ENCODE measurements around the gene STAM.

The STAM gene

DNA sequence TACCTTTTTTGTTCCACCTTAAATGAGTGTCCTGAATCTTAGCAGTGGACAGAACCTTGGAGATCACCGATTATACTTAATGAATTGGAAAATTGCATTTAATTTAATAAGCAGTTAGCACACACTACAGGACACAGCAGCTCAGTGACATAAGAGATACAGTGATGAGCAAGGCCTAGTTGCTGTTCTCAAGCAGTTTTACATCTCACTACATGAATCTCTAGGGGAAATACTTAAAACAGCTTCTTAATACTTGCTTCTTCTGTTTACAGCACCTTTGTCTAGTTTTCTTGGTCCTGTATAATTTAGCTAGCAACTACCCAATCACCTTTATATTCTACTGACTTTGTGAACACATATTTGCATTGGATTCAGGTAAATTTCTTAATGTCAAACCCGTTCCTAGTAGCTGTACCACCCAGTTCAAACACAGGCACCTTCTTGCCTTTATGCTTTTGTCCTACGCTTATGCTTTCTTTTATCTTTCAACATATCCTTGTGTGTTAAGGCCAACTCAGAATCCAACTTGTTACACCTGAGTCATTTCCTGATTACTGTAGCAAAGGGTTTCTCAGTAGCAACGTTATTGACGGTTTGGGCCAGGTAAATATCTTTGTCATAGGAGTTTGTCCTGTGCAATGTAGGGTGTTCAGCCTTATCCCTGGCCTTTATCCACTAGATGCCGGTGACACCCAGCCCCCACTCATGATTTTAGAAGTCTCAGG lies 1.8 kb downstream of the STAM start:
- peak; percentile 9 for FAIRE-seq

DNA sequence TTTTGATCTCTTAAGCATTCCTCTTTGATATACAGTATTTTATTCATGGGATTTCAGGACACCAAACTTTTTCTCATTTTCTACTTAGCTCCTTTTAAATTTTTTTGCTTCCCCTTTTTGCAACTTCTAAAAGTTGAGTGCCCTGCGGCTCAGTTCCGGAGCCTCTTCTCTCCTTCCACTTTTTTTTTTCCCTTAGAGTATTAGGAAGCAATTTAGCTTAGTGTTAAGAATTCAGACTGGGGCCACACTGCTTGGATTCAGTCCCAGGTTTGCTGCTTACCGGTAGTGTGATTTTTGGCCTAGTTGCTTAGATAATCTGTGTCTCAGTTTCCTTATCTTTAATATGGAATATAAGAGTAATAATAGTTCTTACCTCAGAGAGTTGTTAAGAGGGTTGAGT lies 3.4 kb downstream of the STAM start:
- DNase-seq (ENCODE audit: extremely low spot score, insufficient read length, low read depth) (no peak), FAIRE-seq (no peak)

More for the DNA sequence above, 1.8 kb downstream of the STAM start:
- DNase-seq (ENCODE audit: extremely low spot score, insufficient read length, low read depth), result no peak

DNA sequence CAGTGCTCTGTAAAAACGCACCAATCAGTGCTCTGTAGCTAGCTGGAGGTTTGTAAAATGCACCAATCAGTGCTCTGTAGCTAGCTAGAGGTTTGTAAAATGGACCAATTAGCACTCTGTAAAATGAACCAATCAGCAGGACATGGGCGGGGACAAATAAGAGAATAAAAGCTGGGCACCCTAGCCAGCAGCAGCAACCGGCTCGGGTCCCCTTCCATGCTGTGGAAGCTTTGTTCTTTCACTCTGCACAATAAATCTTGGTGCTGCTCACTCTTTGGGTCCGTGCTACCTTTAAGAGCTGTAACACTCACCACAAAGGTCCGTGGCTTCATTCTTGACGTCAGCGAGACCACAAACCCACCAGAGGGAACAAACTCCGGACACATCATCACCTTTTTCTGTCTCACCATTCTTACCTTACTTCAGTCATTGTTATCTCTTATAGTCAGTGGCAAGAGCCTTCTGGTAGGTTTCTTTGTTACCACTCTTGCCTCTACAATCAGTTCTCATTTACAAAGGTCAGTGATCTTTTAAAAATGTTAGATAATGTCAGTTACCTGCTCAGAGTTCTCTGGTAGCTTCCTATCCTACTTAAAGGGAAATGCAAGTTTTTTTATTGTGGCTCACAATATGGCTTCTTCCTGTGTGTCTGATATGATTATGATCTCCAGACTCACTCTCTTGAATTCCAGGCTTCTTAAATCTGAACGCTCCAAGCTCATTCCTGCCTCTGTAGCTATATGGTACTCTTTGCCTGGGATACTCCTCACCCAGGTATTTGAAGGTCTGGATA lies 4.5 kb downstream of the STAM start:
- FAIRE-seq, result peak; percentile 33

DNA sequence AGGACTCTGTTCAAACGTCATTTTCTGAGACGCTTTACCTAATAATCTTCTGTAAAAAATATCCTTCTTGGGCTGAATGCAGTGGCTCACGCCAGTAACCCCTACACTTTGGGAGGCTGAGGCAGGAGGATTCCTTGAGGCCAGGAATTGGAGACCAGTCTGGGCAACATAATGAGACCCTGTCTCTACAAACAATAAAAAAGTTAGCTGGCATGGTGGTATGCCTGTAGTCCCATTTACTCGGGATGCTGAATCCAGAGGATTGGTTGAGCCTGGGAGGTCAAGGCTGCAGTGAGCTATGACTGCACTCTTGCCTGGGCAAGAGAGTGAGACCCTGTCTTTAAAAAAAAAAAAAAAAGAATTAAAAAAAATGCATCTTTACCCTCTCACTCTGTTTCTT lies 5.1 kb downstream of the STAM start:
- no peak for DNase-seq (ENCODE audit: extremely low spot score, insufficient read length, low read depth)
- no peak for FAIRE-seq

More for the DNA sequence above, 4.5 kb downstream of the STAM start:
- DNase-seq (ENCODE audit: extremely low spot score, insufficient read length, low read depth), result no peak

DNA sequence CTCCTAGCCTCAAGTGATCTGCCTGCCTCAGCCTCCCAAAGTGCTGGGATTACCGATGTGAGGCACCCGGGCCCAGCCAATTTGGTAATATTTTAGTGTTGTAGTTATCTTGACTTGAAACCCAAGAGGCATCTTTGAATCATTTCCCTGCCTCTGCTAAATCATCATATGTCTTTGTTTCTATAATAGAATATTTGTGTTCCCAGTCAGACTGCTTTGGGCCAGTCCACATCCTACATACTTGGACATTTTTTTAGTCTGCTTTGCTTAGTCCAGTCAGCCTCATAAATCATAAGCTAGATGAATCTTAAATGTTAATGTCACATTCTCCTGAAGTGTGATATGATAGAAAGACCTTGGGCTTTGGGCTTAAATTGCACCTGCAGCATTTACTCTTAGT lies 5.9 kb downstream of the STAM start:
- DNase-seq (ENCODE audit: extremely low spot score, insufficient read length, low read depth), result no peak
- no peak for FAIRE-seq

DNA sequence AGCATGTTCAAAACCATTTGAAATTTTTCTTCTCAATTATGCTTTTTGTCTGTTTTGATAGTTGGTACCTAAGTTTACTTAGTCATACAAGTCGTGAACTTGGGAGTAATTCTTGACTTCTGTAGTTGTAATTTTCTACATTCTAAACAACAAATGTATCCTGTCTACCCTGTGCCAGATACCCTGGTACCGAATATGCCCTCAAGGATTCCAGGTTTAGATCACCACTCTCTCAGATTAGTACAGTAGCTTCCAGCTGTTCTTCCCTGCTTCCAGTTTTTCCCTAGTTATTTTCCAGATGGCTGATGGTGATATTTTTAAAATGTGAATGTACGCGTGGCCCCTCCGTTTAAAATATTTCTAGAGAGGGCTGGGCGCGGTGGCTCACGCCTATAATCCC lies 6.5 kb downstream of the STAM start:
- FAIRE-seq, result no peak
- DNase-seq (ENCODE audit: extremely low spot score, insufficient read length, low read depth), result no peak

DNA sequence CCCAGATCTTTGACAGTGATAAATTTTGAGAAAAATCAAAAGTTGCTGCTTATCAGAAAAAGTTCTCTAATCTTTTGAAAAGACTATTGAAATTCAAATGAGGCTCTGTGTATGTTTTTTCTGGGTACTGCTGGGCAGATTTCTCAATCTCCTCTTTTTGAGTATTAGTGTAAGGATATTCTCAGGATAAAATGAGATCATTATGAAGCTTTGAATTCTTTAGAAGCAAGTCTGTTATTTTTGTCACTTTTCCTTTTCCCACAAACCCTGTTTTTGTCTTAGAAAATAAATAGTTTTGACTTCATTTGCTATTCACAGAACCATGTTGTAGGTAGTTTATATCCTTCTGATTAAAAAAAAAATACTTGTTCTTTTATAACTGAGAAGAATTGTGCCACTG lies 7.9 kb downstream of the STAM start:
- FAIRE-seq (no peak), DNase-seq (ENCODE audit: extremely low spot score, insufficient read length, low read depth) (no peak)

DNA sequence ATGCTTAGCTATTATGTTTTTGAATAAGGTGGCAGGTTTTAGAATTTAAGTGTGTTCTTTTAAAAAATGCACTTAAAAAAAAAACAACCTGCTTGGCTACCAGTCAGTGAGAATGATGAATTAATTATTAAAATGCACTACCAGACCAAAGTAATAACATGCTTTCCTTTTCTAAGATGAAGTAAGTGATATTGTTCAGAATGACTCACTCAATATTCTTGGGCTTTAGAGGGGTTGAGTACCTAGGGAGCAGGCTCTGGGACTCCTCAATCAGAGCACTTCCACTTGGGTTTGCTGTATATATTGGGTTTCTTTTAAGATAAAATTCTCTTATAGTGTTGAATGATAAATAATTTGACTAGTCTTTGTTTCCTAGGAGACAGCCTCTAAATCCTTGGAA lies 8.6 kb downstream of the STAM start:
- FAIRE-seq (no peak), DNase-seq (ENCODE audit: extremely low spot score, insufficient read length, low read depth) (no peak)

DNA sequence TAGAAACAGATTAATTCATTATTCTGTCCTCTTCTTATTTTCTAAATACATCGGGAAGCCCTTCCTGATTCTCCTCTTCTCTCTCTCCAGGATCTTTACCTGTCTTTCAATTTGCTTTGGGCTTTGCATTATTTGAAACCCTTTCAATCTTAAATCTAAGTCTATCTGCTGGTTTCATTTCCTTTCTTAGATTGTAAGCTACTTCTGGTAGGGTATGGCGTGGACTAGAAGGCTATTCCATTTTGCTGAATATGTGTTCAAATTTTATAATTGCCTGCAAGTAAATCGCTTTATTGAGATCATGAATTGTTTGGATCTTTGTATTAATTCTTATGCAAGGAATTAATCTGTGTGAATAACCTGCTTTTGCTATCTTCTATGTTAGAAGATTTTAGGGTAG lies 11.1 kb downstream of the STAM start:
- FAIRE-seq (peak; percentile 47), DNase-seq (ENCODE audit: extremely low spot score, insufficient read length, low read depth) (no peak)

DNA sequence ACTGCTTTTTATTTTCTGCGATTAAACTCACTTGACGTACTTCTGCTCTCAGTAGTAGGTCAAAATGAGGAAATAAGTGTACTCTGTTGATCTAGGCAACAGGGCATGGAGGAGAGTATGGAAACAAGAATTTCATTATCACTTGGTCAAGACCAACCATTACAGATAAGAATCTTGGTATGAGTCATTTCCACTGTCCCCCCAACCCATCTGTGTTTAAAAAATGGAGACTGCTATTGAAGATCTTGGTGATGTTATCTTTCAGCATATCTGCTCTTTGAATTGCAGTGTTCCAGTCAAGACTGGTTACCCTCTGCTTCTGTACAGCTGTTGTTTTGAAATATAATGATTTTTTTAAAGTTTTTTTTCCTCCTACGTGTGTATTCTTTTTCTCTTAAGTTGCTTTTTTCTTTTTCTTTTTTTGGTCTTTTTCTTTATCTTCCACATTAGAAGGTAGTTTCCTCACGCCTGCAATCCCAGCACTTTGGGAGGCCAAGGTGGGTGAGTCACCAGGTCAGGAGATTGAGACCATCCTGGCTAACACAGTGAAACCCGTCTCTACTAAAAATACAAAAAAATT lies 11.7 kb downstream of the STAM start:
- peak; percentile 88 for FAIRE-seq
- no peak for DNase-seq (ENCODE audit: extremely low spot score, insufficient read length, low read depth)

DNA sequence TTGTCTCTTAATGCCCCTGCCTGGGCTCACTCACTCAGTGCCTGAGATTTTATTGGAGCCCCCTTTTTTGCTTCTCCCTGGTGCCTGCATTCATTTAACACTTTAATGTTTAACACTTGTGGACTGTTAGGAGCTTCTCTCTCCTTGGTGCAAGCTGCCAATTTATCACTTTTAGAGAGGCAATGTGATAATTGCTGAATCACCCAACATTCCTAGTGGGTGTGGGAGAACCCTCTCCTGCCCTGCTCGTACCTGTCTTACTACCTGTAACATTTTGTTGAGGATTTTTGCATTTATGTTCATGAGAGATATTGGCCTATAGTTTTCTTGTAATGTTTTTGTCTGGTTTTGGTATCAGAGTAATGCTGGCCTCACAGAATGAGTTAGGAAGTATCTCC lies 13.2 kb downstream of the STAM start:
- peak; percentile 18 for FAIRE-seq
- DNase-seq (ENCODE audit: extremely low spot score, insufficient read length, low read depth), result no peak

DNA sequence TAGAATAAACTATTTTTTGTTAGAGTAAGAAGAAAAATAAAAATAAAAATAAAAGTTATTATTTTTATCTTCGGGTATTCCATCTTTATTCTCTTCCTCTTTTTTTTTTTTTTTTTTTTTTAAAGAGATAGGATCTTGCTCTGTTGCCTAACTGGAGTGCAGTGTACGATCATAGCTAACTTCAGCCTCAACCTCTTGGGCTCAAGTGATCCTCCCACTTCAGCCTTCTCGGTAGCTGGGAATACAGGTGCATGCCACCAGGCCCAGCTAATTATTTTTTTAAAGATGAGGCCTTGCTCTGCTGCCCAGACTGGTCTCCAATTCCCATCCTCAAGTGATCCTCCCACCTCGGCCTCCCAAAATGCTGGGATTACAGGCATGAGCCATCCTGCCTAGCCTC lies 15.4 kb downstream of the STAM start:
- no peak for FAIRE-seq

DNA sequence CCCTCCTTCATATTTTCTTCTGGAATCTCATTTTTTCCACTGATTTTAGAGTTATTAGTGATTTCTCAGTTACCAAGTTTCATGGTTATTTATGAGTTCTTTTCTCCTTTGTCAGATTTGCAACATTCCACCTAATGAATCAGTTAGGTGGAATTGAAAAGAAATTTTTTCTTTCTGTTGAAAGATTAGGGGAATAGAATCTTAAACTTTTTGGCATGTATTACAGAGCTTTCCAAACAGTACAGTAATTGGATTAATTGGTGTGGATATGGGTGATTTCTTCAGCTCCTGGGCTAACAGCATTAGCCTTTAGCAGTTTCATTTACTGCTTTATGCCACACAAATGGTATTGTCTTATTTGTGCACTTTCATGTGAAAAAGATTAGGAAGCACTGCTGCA lies 17.0 kb downstream of the STAM start:
- no peak for FAIRE-seq
- DNase-seq (ENCODE audit: extremely low spot score, insufficient read length, low read depth), result no peak

More for the DNA sequence above, 15.4 kb downstream of the STAM start:
- no peak for DNase-seq (ENCODE audit: extremely low spot score, insufficient read length, low read depth)

DNA sequence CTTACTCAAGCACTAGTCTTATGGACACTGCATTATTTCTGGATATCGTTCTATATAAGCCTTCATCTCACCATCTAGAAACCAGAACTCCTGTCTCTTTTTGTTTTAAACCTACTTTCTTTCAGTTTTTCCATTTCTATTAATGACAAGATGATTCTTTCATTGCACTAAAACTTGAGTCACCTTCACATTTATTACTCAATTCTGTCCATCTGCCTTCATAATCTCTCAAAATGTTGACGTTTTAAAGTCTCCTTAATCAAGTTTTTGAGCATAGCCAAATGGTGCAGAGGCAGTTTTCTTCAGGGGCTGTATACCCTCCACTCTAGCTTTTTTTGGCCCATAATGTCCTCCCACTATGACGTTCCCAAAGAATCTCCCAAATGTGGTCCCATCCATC lies 17.6 kb downstream of the STAM start:
- no peak for FAIRE-seq
- DNase-seq (ENCODE audit: extremely low spot score, insufficient read length, low read depth), result no peak

DNA sequence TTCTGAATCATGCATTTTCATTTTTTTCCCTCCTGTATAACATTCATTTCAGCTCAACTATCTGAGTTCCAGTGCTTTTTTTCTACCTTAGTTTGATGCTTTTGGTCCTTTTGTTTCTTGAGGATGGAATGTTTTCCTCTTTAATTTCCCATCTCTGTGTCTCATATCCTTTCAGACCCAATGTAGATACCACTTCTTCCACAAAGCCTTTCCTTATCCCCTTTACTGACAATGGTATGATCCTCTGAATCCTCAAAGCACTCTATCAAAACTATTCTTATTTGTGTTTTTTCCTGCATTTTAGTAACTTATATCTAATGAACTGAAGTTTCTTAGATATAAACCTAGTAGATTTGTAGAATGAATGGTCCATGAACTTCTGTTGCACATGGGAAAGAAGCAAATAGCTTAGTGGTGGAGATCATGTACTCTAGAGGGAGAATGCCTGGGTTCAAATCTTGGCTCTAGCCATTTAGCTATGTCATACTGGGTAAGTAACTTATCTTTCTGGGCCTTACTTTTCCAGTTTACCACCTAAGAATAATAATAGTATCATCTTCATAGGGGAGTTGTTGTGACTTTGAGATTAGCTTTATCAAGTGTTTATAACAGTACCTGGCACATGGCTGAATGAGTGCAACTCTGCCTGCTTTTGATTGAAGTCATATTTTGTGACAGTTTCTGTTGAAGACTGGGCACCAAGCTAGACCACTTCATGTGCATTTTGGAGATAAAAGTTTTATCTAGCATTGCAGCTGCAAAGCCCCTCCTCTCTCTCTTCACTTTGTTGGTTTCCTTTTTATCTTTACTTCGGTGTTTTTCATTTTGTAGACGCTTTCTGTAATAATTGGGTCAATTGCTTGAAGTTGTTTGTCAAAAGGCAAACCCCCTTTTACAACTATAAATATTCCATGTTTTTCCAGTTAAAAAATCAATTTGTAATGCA lies 18.5 kb downstream of the STAM start:
- FAIRE-seq (no peak), DNase-seq (ENCODE audit: extremely low spot score, insufficient read length, low read depth) (no peak)

DNA sequence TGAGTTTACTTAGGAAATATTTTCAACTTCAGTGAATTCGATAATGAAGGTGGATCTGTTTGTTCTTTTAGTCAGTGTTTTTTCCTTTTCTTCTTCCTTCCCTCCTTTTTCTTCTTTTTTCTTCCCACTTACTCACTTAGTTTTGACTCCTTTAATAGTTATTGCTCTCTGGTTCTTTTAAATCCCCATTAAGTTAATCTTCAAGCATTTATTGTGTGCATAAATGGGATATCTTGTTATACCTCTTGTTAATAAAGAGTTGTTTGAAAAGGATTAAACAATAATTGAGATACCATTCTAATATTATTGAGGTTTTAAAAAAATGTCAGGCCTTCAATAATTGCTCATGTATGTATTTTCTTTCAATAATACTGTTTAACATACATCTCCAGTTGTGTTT lies 19.5 kb downstream of the STAM start:
- FAIRE-seq (no peak), DNase-seq (ENCODE audit: extremely low spot score, insufficient read length, low read depth) (no peak)

DNA sequence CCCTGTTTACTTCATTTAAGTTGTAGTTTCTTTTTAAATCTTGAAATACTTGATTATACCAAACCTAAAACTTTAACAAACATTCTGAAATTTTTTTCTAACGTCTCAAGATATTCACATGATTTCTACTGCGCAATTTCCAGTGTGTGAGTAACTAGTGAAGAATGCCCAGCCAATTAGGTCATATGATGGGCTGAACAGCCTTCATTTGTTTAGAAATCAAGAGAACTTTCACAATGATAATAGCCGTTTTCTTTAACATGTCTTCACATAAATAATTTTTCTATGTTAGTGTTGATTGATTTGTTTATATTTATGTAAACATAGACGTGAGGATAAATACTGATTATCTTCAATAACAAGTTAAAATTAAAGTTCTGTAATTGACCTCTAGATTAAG lies 21.8 kb downstream of the STAM start:
- FAIRE-seq (no peak), DNase-seq (ENCODE audit: extremely low spot score, insufficient read length, low read depth) (no peak)

DNA sequence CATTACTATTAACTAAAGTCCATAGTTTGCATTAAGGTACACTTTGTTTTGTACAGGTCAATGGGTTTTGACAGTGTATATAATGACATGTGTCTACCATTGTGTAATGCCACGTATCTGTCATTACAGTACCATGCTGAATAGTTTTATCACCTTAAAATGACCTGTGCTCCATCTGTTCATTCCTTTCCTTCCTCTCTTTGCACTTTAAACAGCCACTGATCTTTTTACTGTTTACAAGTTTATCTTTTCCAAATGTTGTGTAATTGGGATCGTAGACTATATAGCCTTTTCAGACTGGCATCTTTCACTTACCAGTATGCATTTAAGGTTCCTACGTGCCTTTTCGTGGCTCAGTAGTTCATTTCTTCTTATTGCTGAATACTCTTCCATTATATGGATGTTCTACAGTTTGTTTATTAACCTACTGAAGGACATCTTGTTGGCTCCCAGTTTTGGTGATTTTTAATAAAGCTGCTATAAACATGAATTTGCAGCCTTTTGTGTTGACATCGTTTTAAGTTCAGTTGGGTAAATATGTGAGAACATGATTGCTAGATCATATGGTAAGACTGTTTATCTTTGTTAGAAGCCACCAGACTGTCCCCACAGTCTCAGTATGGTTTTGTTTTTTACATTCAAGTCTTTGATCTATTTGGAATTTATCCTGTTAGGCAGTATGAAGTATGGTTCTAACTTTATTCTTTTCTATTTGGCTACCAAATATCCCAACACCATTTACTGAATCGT lies 24.7 kb downstream of the STAM start:
- no peak for DNase-seq (ENCODE audit: extremely low spot score, insufficient read length, low read depth)
- peak; percentile 72 for FAIRE-seq

DNA sequence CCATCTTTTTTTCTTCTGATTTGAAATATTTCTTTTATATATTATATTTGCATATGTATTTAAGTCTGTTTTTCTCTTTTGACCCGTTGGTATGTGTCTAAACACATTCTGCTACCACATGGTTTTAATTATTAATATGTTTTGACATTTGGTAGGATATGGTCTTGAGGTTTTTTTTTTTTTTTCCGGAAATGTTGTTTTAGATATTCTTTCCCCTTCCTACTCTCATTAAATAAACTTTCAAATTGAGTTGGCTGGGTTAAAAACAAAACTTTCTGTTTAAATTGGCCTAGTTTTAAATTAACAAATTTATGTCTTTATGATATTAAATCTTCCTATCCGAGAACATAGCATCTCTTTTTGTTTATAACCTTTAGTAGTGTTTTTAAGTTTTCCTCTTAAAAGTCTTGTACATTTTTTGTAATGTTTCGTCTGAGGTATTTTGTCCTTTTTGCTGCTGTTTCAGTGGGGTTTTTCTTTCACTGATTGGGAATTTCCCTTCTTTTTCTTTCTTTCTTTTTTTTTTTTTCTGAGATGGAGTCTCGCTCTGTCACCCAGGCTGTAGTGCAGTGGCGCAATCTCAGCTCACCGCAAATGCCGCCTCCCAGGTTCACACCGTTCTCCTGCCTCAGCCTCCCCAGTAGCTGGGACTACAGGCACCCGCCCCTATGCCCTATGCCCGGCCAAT lies 25.4 kb downstream of the STAM start:
- FAIRE-seq (peak; percentile 73), DNase-seq (ENCODE audit: extremely low spot score, insufficient read length, low read depth) (no peak)

All from GM18507 (cell line).